Measurements from ENCODE around the gene PWP2.
"Not testable (repeated sequence)": the region's sequence is repeated elsewhere in the genome, so short reads cannot be mapped to it uniquely, and the experiment has no call there.

Gene PWP2

DNA sequence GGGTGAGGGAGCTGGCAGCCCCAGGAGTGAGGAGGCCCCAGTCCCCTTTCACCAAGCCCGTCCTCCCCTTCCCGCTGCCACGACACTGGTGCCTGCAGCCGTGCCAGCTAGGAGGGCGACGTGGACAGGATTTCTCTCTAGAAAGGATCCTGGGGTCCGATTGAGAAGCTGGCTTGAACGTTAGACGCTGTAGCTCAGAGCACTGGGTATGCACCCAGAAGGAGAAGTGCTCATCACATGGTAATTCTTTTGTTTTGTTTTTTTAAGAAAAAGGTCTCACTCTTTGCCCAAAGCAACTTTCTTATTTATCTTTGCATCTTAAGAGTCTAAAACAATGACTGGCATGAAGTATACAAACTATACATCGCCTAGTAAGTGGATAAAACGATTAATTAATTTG, 60.3 kb downstream of the PWP2 start:
- DNase-seq = not testable (repeated sequence)

DNA sequence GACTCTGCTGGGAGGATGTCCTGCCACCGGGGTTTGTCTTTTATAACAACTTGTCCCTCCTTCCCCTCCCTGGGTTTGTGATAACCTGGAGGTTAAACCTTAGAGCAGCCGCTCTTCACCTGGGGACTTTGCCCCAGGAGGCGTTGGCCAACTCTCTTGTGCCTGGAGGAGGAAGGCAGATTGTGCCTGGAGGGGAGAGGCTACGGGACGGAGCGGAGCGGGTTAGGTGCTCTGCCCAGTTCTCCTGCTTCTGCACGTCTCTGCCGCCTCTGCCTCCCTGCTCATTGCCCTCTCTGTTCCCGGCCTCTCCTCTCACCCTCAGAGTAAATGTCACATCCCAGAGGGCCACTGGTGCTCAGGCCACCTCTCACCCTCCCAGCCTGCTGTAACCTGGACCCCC, 63.1 kb downstream of the PWP2 start:
- DNase-seq = not testable (repeated sequence)

DNA sequence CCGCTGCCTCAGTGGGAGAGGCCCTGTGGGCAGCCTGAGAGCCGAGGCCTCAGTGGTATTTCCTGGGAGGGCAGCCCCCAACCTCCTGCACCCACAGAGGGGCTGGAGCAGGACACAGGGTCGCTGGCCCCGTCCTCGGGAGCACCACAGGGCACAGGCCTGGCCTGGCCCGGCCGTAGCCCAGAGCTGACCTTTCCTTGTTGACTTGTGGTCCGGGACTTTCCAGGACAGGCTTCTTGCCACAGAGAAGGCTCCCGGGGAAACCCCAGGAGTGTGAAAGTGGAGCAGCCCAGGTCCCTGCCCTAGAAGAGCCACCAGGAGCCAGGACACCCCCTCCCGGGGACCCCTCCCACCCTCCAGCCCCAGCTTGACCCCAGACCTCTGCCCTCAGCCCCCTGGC, 63.7 kb downstream of the PWP2 start:
- DNase-seq = peak in 1 of 2 donors; percentile 11

DNA sequence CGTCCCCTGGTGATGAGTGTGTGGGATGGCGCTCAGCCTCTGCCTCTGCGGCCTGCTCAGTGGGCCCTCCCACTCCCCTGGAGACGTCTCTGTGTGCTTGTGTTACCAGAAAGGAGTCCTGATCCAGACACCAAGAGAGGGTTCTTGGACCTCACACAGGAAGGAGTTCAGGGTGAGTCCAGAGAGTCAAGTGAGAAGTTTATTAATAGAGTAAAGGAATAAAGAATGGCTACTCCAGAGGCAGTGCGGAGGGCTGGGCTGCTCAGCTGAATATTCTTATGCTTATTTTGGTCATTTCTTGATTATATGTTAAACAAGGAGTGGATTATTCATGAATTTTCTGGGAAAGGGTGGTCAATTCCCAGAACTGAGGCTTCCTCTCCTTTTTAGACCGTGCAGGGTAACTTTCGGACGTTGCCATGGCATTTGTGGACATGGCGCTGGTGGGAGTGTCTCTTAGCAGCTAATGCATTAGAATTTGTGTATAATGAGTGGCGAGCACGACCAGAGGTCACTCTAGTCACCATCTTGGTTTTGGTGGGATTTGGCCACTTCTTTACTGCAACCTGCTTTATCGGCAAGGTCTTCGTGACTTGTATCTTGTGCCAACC, 64.9 kb downstream of the PWP2 start:
- DNase-seq = not testable (repeated sequence)

DNA sequence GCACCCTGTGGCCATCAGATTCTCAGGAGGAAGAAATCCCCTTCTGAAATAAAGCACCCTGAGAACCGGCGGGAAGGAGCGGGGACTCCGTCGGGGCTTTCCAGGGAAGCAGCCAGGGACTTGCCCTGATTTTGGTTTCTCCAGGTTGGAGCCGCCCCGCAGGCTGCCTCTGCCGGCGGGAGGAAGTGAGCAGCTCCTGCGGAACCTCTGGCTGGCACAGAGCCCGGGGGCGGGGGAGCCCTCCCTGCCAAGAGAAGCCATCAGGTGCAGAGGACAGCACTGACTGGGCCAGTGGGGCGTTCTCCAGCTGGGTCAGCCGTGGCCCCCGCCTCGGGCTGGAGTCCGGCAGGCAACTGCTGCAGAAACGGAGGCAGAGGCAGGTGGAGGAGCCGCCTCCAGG, 65.5 kb downstream of the PWP2 start:
- DNase-seq = not testable (repeated sequence)

DNA sequence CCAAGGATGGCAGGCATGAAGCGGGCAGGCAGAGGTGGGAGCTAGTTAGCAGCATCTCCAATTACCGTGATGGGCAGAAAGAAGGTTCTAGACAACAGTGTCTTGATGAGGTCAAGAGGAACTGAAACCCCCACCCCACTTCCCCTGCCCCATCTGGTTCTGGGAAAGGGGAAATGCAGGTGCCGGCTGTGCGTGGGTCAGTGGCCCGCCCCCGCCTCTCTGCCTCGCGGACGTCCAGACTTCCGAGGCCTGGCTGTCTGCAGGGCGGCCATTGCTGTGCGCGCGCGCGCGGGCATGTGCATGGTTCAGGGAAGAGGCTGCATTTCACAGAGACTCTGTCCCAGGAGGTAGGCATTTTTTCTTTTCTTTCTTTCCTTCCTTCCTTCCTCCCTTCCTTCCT, 68.0 kb downstream of the PWP2 start:
- DNase-seq = peak in 1 of 2 donors; percentile 57

DNA sequence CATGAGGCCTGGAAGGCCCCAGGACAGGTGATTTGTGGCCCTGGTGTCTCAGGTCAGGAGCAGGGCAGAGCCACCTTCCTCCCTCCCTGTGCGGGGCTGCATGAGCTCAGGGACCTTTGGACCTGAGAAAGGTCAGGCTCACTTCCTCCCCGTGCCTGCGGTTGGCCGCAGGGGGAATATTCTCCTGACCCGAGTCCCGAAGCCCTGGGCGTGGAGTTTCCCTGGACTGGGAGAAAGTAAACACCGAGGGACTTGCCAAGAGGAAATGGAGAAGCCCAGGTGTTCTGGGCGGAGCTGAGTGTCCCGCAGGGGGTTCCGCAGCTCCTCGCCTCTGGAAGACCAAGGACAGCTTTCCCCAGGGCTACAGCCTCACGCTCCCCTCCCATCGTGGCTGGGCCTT, 68.9 kb downstream of the PWP2 start:
- peak in 1 of 2 donors; percentile 4 for DNase-seq
